K562 (cell line): ENCODE measurements around the gene HNRNPA3. TPM values are rescaled to one million over a fixed set of nuclear protein-coding genes. Genes with fewer than 3 reads are reported as not detected.
A peak's percentile ranks its signal among the peaks of the same experiment; 100 is the strongest.

ENCODE experiments used
- BRCA1 ChIP-seq, 2 experiments: fragments of 450-650 bp in 1 of 2; sonication (generic) in 1 of 2; formaldehyde crosslinking in 1 of 2; IDR thresholded peaks; 2 replicates each; pipeline versions ENCODE4 v1.5.0 to v1.6.1; 2017 to 2020; ENCODE audit warnings: mild to moderate bottlenecking in 1 of 2, missing genetic modification reagents in 1 of 2
- CBX1 ChIP-seq: sonication (generic); IDR thresholded peaks from 2 replicates; pipeline ENCODE4 v1.6.1; 2016; ENCODE audit warnings: antibody characterized with exemption, low read depth, mild to moderate bottlenecking
- ETV1 ChIP-seq: fragments of 450-650 bp; conservative IDR thresholded peaks from 2 replicates; pipeline ENCODE4 v1.6.1; 2016; ENCODE audit warnings: missing genetic modification characterization, control low read depth, low read depth, missing compliant biosample characterization
- FIP1L1 ChIP-seq: fragments of 200-400 bp; formaldehyde crosslinking; IDR thresholded peaks from 2 replicates; pipeline ENCODE4 v1.6.1; 2018; ENCODE audit warnings: mild to moderate bottlenecking, low read depth, low read length; ENCODE audit not compliant: poor library complexity, severe bottlenecking
- FOXM1 ChIP-seq, 2 experiments: fragments of 450-650 bp in 1 of 2; sonication (generic) in 1 of 2; formaldehyde crosslinking in 1 of 2; IDR thresholded peaks; 2 replicates each; pipeline versions ENCODE4 v1.6.1 to v1.9.0; 2017 to 2022; ENCODE audit warnings: low read depth in 2 of 2, mild to moderate bottlenecking in 2 of 2, missing genetic modification reagents in 1 of 2, moderate library complexity in 1 of 2
- MLLT1 ChIP-seq, 2 experiments: fragments of 450-650 bp; IDR thresholded peaks; 2 replicates each; pipeline ENCODE4 v1.6.1; 2016
- MYC ChIP-seq, 2 experiments: fragments of 250-450 bp in 1 of 2; sonication (Bioruptor Pico) in 1 of 2; IDR thresholded peaks; 2 replicates each; pipeline versions ENCODE4 v1.5.1 to v1.6.1; 2012 to 2021; ENCODE audit warnings: low read depth in 2 of 2, borderline replicate concordance in 1 of 2, improper control_type of control experiment in 1 of 2, low read length in 1 of 2, mild to moderate bottlenecking in 1 of 2, moderate library complexity in 1 of 2
- NCOA2 ChIP-seq, 2 experiments: fragments of 450-650 bp; IDR thresholded peaks; 2 replicates each; pipeline ENCODE4 v1.6.1; 2018; ENCODE audit warnings: mild to moderate bottlenecking in 2 of 2, moderate library complexity in 1 of 2; ENCODE audit not compliant: partially characterized antibody in 2 of 2
- NFE2 ChIP-seq: IDR thresholded peaks from 2 replicates; pipeline ENCODE4 v1.6.1; 2014; ENCODE audit warnings: antibody characterized with exemption, low read depth
- PTRF ChIP-seq: fragments of 450-650 bp; IDR thresholded peaks from 2 replicates; pipeline ENCODE4 v1.6.1; 2016; ENCODE audit warnings: mild to moderate bottlenecking, missing genetic modification characterization, missing compliant biosample characterization
- SMARCA4 ChIP-seq: fragments of 450-650 bp; IDR thresholded peaks from 2 replicates; pipeline ENCODE4 v1.6.1; 2016
- TCF7L2 ChIP-seq: fragments of 150-350 bp; IDR thresholded peaks from 2 replicates; pipeline ENCODE4 v1.6.1; 2016; ENCODE audit warnings: low read depth, mild to moderate bottlenecking, low read length, moderate library complexity
- ZBTB11 ChIP-seq, 3 experiments: fragments of 200-800 bp in 1 of 3; fragments of 250-450 bp in 1 of 3; fragments of 450-650 bp in 1 of 3; sonication (Bioruptor Pico) in 1 of 3; sonication (Bioruptor generic) in 1 of 3; formaldehyde crosslinking in 1 of 3; IDR thresholded peaks; 2 replicates each; pipeline versions ENCODE4 v1.6.1 to v1.8.0; 2016 to 2022; ENCODE audit warnings: mild to moderate bottlenecking in 2 of 3, missing genetic modification characterization in 2 of 3, missing compliant biosample characterization in 1 of 3, moderate library complexity in 1 of 3
- ZBTB2 ChIP-seq: fragments of 450-650 bp; IDR thresholded peaks from 2 replicates; pipeline ENCODE4 v1.6.1; 2016; ENCODE audit warnings: antibody characterized with exemption
- ZKSCAN3 ChIP-seq: fragments of 250-450 bp; sonication (Bioruptor Pico); IDR thresholded peaks from 2 replicates; pipeline ENCODE4 v1.4.0; 2020
- ZNF146 ChIP-seq: IDR thresholded peaks from one replicate; pipeline ENCODE4 v1.6.1; 2018; ENCODE audit warnings: missing compliant biosample characterization; ENCODE audit not compliant: unreplicated experiment
- ZNF445 ChIP-seq: fragments of 250-450 bp; sonication (Bioruptor Pico); IDR thresholded peaks from 2 replicates; pipeline ENCODE4 v1.4.0; 2020; ENCODE audit warnings: low read depth, mild to moderate bottlenecking, moderate library complexity
- polyA plus RNA-seq, 8 experiments: library from polyadenylated mRNA; depleted of rRNA in 4 of 8; stranded (reverse) in 5 of 8; unstranded in 3 of 8; fragments of >200 nt; fragmentation: Nextera tagmentation in 2 of 8; fragmentation: Illumina TruSeq in 1 of 8; extraction: Ambion mirVana in 2 of 8; extraction: Trizol in 1 of 8; gene quantifications; 2 replicates each; pipeline versions ENCODE4 v1.2.1 to v1.2.3, GENCODE V29; 2011 to 2014; ENCODE audit warnings: inconsistent platforms in 1 of 8, missing spikeins in 1 of 8
- total RNA-seq, 7 experiments: library from RNA; depleted of rRNA in 6 of 7; stranded (reverse); fragments of >200 nt in 6 of 7; fragmentation: Illumina TruSeq in 2 of 7; extraction: Trizol in 2 of 7; gene quantifications; 2 replicates each; pipeline versions ENCODE4 v1.2.1 to v1.2.3, GENCODE V29; 2011 to 2021; ENCODE audit warnings: low replicate concordance in 1 of 7
- TF ChIP-seq, protein P1 (sequence below): sonication (generic); formaldehyde crosslinking; IDR thresholded peaks from 2 replicates; pipeline ENCODE4 v1.8.1; 2023; ENCODE audit warnings: mild to moderate bottlenecking, missing genetic modification reagents

Gene HNRNPA3
- total and polyA plus RNA-seq, 9 of the 15 experiments (the other 6 are each of a cell fraction or from before 2014, with no cell fraction given), result 72.8 to 428 (median 192) TPM

DNA sequence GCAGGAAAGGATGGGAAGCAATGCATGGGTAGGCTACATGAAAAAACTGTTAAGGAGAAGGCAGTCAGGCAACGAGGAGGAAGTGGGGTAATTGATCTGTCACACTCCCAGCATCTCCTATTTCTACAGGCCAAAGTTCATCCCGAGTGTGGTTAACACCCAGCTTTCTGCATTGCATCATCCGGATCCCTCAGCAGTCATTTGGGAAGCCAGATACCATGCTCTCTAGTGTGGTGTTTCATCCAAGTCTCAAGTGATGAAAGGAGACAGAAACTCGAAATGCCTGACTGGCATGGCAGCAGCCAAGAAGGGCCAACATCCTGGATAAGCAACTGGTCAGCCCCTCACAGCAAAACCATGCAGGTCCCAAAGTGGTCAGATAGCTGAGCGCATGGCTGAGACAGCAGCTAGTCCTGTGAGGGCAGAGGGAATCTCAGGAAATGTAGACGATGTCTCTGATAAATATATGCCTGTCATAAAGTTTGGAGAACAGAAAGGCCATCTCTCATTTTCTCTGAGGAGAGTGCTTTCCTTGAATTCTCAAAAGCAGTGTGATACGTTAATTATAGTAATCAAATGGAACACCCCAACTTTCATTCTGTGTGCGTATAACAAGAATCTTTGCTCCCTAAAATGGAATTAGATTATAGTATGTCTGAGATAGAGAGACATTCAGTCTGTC is 24.8 kb upstream of the HNRNPA3 start (continued):
- TF ChIP-seq, protein P1, sequence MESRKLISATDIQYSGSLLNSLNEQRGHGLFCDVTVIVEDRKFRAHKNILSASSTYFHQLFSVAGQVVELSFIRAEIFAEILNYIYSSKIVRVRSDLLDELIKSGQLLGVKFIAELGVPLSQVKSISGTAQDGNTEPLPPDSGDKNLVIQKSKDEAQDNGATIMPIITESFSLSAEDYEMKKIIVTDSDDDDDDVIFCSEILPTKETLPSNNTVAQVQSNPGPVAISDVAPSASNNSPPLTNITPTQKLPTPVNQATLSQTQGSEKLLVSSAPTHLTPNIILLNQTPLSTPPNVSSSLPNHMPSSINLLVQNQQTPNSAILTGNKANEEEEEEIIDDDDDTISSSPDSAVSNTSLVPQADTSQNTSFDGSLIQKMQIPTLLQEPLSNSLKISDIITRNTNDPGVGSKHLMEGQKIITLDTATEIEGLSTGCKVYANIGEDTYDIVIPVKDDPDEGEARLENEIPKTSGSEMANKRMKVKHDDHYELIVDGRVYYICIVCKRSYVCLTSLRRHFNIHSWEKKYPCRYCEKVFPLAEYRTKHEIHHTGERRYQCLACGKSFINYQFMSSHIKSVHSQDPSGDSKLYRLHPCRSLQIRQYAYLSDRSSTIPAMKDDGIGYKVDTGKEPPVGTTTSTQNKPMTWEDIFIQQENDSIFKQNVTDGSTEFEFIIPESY (CRISPR knock-in tag), result no peak
- TF ChIP-seq ETV1 (tag), result peak; percentile 62; the same call in 1 of the 2 replicates
- TF ChIP-seq FOXM1 (IDR thresholded peaks at IDR 0.05; ENCODE audit: low read depth), result no peak
- TF ChIP-seq FOXM1 (CRISPR knock-in tag; IDR thresholded peaks at IDR 0.05; ENCODE audit: low read depth), result no peak
- TF ChIP-seq MYC (IDR thresholded peaks at IDR 0.05; ENCODE audit: low read depth, low read length), result peak; percentile 70
- TF ChIP-seq MYC (CRISPR knock-in tag; IDR thresholded peaks at IDR 0.05; ENCODE audit: borderline replicate concordance, low read depth), result 0 out of 2 replicates have a peak, but pooled peaks have one; percentile 63
- no peak for TF ChIP-seq BRCA1 (IDR thresholded peaks at IDR 0.05)
- no peak for TF ChIP-seq BRCA1 (CRISPR knock-in tag; IDR thresholded peaks at IDR 0.05)
- TF ChIP-seq ZKSCAN3 (CRISPR knock-in tag), result no peak
- TF ChIP-seq MLLT1 (IDR thresholded peaks at IDR 0.05), result no peak
- TF ChIP-seq ZNF146 (CRISPR knock-in tag), result no peak
- no peak for TF ChIP-seq TCF7L2
- no peak for TF ChIP-seq PTRF (tag)
- TF ChIP-seq ZNF445 (CRISPR knock-in tag), result no peak
- peak; percentile 17; the same call in 1 of the 2 replicates for TF ChIP-seq SMARCA4
- no peak for TF ChIP-seq NCOA2 (IDR thresholded peaks at IDR 0.05; ENCODE audit: partially characterized antibody in 2 of 2)
- no peak for TF ChIP-seq CBX1
- no peak for TF ChIP-seq FIP1L1
- TF ChIP-seq ZBTB11 (CRISPR knock-in tag; IDR thresholded peaks at IDR 0.05), result no peak
- no peak for TF ChIP-seq ZBTB2
- no peak for TF ChIP-seq NFE2
